GM23248 (cell line): ENCODE measurements around the gene SASS6.

Experiments used
- EZH2 ChIP-seq: fragments of 200-600 bp; sonication (generic); IDR thresholded peaks from 2 replicates; pipeline ENCODE4 v1.6.1; 2018; ENCODE audit warnings: antibody characterized with exemption, mild to moderate bottlenecking; ENCODE audit not compliant: insufficient read depth, poor library complexity, severe bottlenecking
- EZH2phosphoT487 ChIP-seq: fragments of 200-600 bp; sonication (generic); IDR thresholded peaks from 2 replicates; pipeline ENCODE4 v1.6.1; 2018; ENCODE audit warnings: antibody characterized with exemption, moderate library complexity, mild to moderate bottlenecking, low read depth; ENCODE audit not compliant: insufficient read depth

- TF ChIP-seq EZH2phosphoT487 (no peak), EZH2 (no peak)
Observed at GRCh38 chr1:100168051-100168450, 35.3 kb upstream of the SASS6 start.
